Endothelial cell (in vitro differentiated cells): ENCODE measurements around the gene DTNA. TPM values are rescaled to one million over a fixed set of nuclear protein-coding genes. Genes with fewer than 3 reads are reported as not detected.
"Not testable (repeated sequence)": the region's sequence is repeated elsewhere in the genome, so short reads cannot be mapped to it uniquely, and the experiment has no call there.

ENCODE experiments used
- DNase-seq: peaks from one replicate; pipeline ENCODE4 v3.0.0; 2021; ENCODE audit warnings: low spot score
- H3K27ac Mint-ChIP-seq: one replicate; pipeline ENCODE4 v1.8.0; 2021; ENCODE audit warnings: mixed read lengths, inconsistent platforms; ENCODE audit not compliant: unreplicated experiment
- H3K27me3 Mint-ChIP-seq: one replicate; pipeline ENCODE4 v1.8.0; 2021; ENCODE audit warnings: mild to moderate bottlenecking, moderate library complexity, mixed read lengths, inconsistent platforms; ENCODE audit not compliant: unreplicated experiment
- H3K36me3 Mint-ChIP-seq: one replicate; pipeline ENCODE4 v1.8.0; 2021; ENCODE audit warnings: mild to moderate bottlenecking, low read depth, mixed read lengths, inconsistent platforms; ENCODE audit not compliant: unreplicated experiment
- H3K4me1 Mint-ChIP-seq: one replicate; pipeline ENCODE4 v1.8.0; 2021; ENCODE audit warnings: mild to moderate bottlenecking, mixed read lengths, inconsistent platforms; ENCODE audit not compliant: unreplicated experiment
- H3K4me3 Mint-ChIP-seq: one replicate; pipeline ENCODE4 v1.8.0; 2021; ENCODE audit warnings: mild to moderate bottlenecking, mixed read lengths, inconsistent platforms; ENCODE audit not compliant: unreplicated experiment
- H3K9me3 Mint-ChIP-seq: one replicate; pipeline ENCODE4 v1.8.0; 2021; ENCODE audit warnings: mixed read lengths, inconsistent platforms; ENCODE audit not compliant: unreplicated experiment
- total RNA-seq: library from RNA; stranded (reverse); fragmentation: NEBNext Ultra II Directional; extraction: Animal tissue kit (Norgen Biotek cat#: 25700); gene quantifications from one replicate; pipeline ENCODE4 v1.2.1, GENCODE V29; 2021; ENCODE audit not compliant: unreplicated experiment
- TF ChIP-seq, protein P1 (sequence below): fragments of 200-600 bp; sonication (generic); IDR thresholded peaks from one replicate; pipeline ENCODE4 v1.5.0; 2021; ENCODE audit warnings: antibody characterized with exemption; ENCODE audit not compliant: unreplicated experiment

DTNA gene
- total RNA-seq, 1 donor from 2014 or later, result 17.9 TPM

DNA sequence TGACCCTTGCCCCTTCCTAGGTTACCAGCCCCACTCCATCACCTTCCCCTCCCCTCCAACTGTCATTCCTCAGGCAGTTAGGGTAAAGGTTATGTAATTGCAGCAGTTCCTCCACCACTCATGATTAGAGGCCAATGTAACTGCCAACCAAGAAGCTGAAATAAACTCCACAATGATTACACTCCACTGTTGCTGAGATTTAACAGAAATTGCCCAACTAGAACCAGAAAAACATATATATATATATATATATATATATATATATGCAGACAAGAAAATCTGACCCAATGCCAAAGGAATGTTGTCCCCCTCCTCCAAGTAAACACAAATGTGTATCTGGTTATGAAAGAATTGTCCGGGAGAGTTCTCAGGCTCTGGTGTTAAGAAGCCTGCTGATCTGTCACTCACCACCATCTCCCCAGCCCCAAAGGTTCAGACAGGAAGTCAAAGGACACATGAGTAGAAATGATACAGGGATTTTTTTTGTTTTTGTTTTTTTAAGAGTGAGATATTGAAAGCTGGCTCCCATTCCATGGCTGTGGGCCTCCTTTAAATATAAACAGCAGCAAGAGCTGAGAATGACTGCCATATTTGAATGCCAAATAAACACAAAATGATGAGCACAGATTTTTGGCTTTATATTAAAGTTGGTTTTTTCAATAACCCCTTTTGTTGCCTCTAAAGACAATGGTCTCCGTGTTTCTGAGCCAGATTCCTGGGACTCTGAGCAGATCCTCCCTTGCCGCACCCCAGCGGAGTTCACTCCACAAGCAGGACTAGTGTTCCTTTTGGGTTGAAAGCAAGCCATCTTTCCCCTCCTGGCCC, 204.0 kb downstream of the DTNA start:
- TF ChIP-seq, protein P1, sequence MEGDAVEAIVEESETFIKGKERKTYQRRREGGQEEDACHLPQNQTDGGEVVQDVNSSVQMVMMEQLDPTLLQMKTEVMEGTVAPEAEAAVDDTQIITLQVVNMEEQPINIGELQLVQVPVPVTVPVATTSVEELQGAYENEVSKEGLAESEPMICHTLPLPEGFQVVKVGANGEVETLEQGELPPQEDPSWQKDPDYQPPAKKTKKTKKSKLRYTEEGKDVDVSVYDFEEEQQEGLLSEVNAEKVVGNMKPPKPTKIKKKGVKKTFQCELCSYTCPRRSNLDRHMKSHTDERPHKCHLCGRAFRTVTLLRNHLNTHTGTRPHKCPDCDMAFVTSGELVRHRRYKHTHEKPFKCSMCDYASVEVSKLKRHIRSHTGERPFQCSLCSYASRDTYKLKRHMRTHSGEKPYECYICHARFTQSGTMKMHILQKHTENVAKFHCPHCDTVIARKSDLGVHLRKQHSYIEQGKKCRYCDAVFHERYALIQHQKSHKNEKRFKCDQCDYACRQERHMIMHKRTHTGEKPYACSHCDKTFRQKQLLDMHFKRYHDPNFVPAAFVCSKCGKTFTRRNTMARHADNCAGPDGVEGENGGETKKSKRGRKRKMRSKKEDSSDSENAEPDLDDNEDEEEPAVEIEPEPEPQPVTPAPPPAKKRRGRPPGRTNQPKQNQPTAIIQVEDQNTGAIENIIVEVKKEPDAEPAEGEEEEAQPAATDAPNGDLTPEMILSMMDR, result no peak
- peaks cover 3% of the 10 kb centered on the region for H3K4me1 Mint-ChIP-seq
- no peak overlapping the region for H3K4me3 Mint-ChIP-seq
- no peaks in the 10 kb centered on the region for H3K27me3 Mint-ChIP-seq
- H3K36me3 Mint-ChIP-seq, result no peaks in the 10 kb centered on the region
- DNase-seq, result no peak
- no peaks in the 10 kb centered on the region for H3K9me3 Mint-ChIP-seq
- peak overlapping the region; percentile 38 for H3K27ac Mint-ChIP-seq

DNA sequence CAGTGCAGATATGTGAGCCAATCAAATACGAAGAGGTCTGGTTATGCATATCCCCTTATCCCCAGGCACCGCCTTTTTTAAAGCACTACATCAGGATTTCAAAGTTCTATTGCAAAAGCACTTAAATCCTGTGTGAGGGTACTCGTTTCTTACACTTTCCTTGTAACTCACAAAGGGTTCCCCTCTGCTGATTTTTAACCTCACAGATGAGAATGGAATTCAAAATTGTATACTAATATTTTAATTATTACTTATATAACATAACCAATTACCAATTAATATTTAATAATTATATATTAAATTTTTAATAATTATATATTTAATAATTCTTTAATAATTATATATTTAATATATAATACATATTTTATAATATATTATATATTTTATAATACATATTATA, 204.9 kb downstream of the DTNA start:
- no peaks in the 10 kb centered on the region for H3K27me3 Mint-ChIP-seq
- no peaks in the 10 kb centered on the region for H3K36me3 Mint-ChIP-seq
- H3K9me3 Mint-ChIP-seq, result no peaks in the 10 kb centered on the region
- H3K4me3 Mint-ChIP-seq, result no peak overlapping the region
- peaks cover 3% of the 10 kb centered on the region for H3K4me1 Mint-ChIP-seq
- no peak for DNase-seq
- TF ChIP-seq, protein P1, result no peak
- H3K27ac Mint-ChIP-seq, result no peak overlapping the region

- not testable (repeated sequence) for H3K27me3 Mint-ChIP-seq, H3K9me3 Mint-ChIP-seq, H3K36me3 Mint-ChIP-seq, DNase-seq, H3K27ac Mint-ChIP-seq, H3K4me1 Mint-ChIP-seq, H3K4me3 Mint-ChIP-seq
Measured at GRCh38 chr18:34916539-34916938, 206.4 kb downstream of the DTNA start.

DNA sequence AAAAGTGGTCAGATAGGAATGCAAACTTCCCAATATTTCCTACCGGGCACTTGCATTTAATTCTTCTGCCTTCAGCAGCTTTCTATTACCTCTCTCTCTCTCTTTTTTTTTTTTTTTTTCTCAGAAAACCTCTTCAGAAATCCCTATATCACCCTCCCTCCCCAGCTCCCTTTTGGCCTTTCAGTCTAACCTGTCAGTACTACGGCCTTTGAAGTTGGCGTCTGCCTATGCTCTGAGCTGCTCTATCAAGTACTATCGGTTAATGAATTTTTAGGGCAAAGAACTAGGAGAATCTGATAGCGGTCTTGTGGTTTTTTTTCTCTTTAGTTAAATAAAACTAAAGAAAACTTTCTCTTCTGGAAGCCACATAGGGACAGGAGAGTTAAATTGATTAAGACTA, 208.8 kb downstream of the DTNA start:
- TF ChIP-seq, protein P1, result no peak
- H3K4me3 Mint-ChIP-seq, result no peak overlapping the region
- H3K36me3 Mint-ChIP-seq, result no peaks in the 10 kb centered on the region
- DNase-seq, result no peak
- H3K27me3 Mint-ChIP-seq, result no peaks in the 10 kb centered on the region
- H3K9me3 Mint-ChIP-seq, result no peaks in the 10 kb centered on the region
- peaks cover 3% of the 10 kb centered on the region for H3K4me1 Mint-ChIP-seq
- H3K27ac Mint-ChIP-seq, result no peak overlapping the region

GRCh38 chr18:34921226-34921625, 211.1 kb downstream of the DTNA start:
- Mint-ChIP-seq H3K4me1 (no peaks in the 10 kb centered on the region), H3K27ac (no peak overlapping the region), H3K27me3 (no peaks in the 10 kb centered on the region), H3K4me3 (no peak overlapping the region), H3K36me3 (no peaks in the 10 kb centered on the region), H3K9me3 (no peaks in the 10 kb centered on the region)
- DNase-seq, result no peak
- TF ChIP-seq, protein P1, result no peak
